Keratinocyte (primary cell): ENCODE results near the gene CRACR2A.

Experiments
- CTCF ChIP-seq, 3 experiments: IDR thresholded peaks in 1 of 3; conservative IDR thresholded peaks in 1 of 3; optimal IDR thresholded peaks in 1 of 3; 2 replicates in 2 of 3; 3 replicates in 1 of 3; pipeline versions ENCODE3 to v1.5.1; 2011; ENCODE audit warnings: low read length in 3 of 3, mild to moderate bottlenecking in 3 of 3, moderate library complexity in 2 of 3, control low read depth in 1 of 3, inconsistent platforms in 1 of 3; ENCODE audit not compliant: insufficient read depth in 2 of 3; ENCODE audit errors: extremely low read depth in 1 of 3
- EZH2 ChIP-seq: IDR thresholded peaks from one replicate; pipeline ENCODE4 v1.6.1; 2012; ENCODE audit warnings: inconsistent platforms, mild to moderate bottlenecking, low read length, moderate library complexity

GRCh38 chr12:3791256-3791874 lies 38.5 kb upstream of the CRACR2A start:
- no peak for TF ChIP-seq EZH2
- no peak for TF ChIP-seq CTCF (optimal IDR thresholded peaks at IDR 0.05 in 1 of 3, IDR thresholded peaks at IDR 0.05 in 1 of 3, conservative IDR thresholded peaks at IDR 0.05 in 1 of 3; ENCODE audit: extremely low read depth in 1 of 3, insufficient read depth in 2 of 3, low read length in 3 of 3)
